Measurements from ENCODE around the gene LANCL2.

Gene LANCL2

DNA sequence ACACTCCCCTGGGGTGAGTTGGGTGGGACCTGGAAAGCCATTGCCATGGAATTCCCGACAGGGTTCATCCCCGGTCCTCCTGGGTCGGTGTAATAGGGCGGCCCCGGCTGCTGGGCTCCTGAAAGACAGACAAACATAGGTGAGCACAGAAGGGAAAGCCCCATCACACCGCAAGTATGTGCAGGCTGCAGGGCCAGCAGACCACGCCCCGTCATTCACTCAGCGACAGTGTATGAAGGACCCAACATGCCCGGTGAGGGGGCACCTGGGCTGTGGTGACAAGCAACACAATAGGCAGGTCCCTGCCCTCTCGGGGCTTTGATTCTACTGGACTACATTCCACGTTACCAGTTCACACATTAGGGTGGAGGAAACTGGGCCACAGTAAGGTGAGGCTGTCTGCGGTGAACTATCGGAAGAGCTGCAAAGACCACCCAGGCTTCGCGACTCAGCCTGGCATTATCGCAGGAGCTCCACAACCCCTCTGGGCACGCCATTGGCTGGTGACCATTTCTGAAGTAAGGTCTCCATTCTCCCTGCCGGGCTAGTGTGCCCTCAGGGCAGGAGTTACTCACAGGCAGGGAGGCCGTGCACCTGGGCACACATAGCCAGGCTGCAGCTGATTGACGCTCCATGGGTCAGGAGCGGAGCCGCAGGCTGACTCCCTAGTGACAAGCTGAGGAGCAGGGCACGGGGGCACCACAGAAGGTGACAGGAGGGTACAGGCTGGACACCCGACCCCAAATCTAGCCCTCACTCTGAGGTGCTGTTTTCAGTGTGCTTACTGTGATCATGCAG, 108.0 kb downstream of the LANCL2 start:
- DNase-seq = no peak

DNA sequence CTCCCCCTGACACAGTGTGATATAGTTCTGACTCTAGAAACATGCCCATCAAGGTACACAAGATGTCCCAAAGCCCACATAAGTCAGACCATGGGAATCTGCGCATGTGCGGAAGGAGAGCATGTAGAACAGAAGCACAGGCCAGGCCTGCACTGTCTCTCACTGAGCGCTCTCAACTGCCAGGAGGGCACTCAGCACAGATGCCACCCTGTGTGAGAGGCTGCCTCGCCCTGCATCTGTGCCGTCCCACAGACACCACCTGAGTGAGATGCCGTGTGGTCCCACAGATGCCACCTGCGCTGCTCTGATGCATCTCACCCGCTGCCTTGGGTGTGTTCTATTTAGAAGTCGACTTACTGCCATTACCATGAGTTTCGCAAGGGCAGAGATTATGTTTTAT, 108.8 kb downstream of the LANCL2 start:
- DNase-seq = no peak

- DNase-seq = peak; percentile 57
These were observed 110.1 kb downstream of the LANCL2 start for GRCh38 chr7:55474944-55475854.

GRCh38 chr7:55475855-55476803, 111.0 kb downstream of the LANCL2 start:
- no peak for DNase-seq

- DNase-seq = no peak
These were observed 112.0 kb downstream of the LANCL2 start for GRCh38 chr7:55476852-55477780.

DNA sequence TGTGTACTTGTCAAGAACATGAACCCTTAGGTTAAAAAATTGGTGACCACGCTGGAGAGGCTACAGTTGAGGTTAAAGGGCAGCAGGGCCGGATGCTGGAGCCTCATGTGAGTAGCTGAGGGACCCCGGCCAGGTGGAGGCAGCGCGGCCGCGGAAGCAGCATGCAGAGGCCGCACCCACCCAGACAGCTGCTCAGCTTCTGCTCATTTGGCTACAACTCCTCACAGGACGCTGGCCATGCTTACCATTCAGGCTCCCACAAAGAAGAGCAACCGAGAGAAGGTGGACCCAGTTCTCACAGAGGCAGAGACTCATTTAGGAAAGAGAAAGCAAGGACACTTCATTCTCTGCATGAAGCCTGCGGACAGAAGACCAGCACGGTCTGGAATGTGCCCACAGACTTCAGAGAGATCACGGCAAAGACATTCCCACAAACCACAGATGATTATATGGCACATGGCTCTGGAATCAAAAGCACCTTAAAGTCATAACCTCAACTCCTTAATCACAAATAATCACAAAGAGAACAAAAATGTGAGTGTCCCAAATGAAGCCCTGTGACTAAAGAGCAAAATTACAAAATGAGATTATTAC, 112.7 kb downstream of the LANCL2 start:
- no peak for DNase-seq

DNA sequence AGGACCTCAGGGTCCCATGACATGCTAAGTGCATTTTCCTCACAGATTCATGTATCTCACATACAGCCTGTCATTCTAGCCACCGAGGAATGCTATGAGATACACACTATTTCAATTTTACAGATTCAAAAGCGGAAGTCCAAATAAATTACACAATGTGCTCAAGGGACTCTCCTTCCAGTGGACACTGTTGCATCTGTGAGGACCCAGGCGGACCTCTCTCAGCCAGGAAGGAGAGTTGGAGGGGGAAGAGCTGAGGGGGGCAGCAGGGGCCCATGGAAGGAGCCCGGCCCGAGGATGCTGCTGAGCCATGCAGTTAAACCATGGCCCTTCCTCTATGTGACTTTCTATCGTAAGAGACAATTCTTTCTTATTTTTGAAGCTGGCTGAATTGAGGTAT, 113.6 kb downstream of the LANCL2 start:
- DNase-seq = no peak

- no peak for DNase-seq
These were observed 116.0 kb downstream of the LANCL2 start for GRCh38 chr7:55481155-55481554.

DNA sequence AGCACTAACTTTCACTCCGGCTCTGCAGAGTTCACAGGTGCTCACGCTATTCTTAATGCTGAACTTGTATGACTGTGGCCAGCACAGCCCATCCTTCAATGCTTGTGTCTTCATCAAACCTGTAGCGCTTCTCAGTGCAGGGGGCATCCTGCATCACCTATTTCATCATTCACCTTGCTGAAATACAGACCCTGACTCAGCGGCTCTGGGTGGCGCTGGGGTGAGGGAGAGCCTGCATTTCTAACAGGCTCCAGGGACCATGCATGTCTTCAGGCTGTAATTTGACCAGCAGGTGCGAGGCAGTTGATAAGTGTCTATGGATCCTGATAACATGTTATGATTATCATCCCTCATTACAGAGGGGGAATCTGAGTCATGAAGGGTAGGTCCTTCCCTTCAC, 117.9 kb downstream of the LANCL2 start:
- no peak for DNase-seq
